Suprapubic skin (tissue), 4 donors: ENCODE data around the gene ACVR1. TPM values are rescaled to one million over a fixed set of nuclear protein-coding genes. Genes with fewer than 3 reads are reported as not detected.

Source experiments
- DNase-seq, 2 donors: peaks; one replicate each; pipeline ENCODE4 v3.0.0-alpha.2; 2019; ENCODE audit warnings: low spot score in 2 of 2
- H3K27ac ChIP-seq: fragments of 200-600 bp; sonication (generic); one replicate; pipeline ENCODE4 v1.5.1; 2019
- H3K27me3 ChIP-seq: fragments of 200-600 bp; sonication (generic); one replicate; pipeline ENCODE4 v1.5.1; 2019
- H3K36me3 ChIP-seq: fragments of 200-600 bp; sonication (generic); one replicate; pipeline ENCODE4 v1.5.1; 2019
- H3K4me1 ChIP-seq: fragments of 200-600 bp; sonication (generic); one replicate; pipeline ENCODE4 v1.5.1; 2019
- H3K4me3 ChIP-seq: fragments of 200-600 bp; sonication (generic); one replicate; pipeline ENCODE4 v1.5.1; 2019; ENCODE audit warnings: mild to moderate bottlenecking
- H3K9me3 ChIP-seq: fragments of 200-600 bp; sonication (generic); one replicate; pipeline ENCODE4 v1.5.1; 2019
- CTCF ChIP-seq, 2 donors: fragments of 200-600 bp in 1 of 2; fragments of 450-650 bp in 1 of 2; sonication (generic) in 1 of 2; IDR thresholded peaks; one replicate each; pipeline ENCODE4 v1.5.1; 2016 to 2019; ENCODE audit warnings: antibody characterized with exemption in 2 of 2, mild to moderate bottlenecking in 1 of 2, moderate library complexity in 1 of 2
- EP300 ChIP-seq: sonication (generic); formaldehyde crosslinking; IDR thresholded peaks from one replicate; pipeline ENCODE4 v1.6.1; 2017; ENCODE audit warnings: antibody characterized with exemption
- POLR2A ChIP-seq, 2 donors: fragments of 450-650 bp; IDR thresholded peaks; one replicate each; pipeline ENCODE4 v1.6.1; 2017; ENCODE audit warnings: antibody characterized with exemption in 2 of 2, mild to moderate bottlenecking in 2 of 2, moderate library complexity in 2 of 2
- POLR2AphosphoS5 ChIP-seq, 3 donors: sonication (generic); formaldehyde crosslinking; IDR thresholded peaks; one replicate each; pipeline ENCODE4 v1.6.1; 2017; ENCODE audit warnings: antibody characterized with exemption in 3 of 3
- WGBS: methylation state at CpG from one replicate; pipeline ENCODE4 v1.1.5; 2018; 5-methylcytosine and 5-hydroxymethylcytosine counted together
- total RNA-seq, 4 donors: library from RNA; depleted of rRNA; stranded (reverse); fragments of >200 nt; gene quantifications; one replicate each; pipeline ENCODE4 v1.1.0, GENCODE V29; 2016

The ACVR1 gene
- total RNA-seq, 4 donors from 2014 or later = 17.5 to 20.6 (median 18.5) TPM

DNA sequence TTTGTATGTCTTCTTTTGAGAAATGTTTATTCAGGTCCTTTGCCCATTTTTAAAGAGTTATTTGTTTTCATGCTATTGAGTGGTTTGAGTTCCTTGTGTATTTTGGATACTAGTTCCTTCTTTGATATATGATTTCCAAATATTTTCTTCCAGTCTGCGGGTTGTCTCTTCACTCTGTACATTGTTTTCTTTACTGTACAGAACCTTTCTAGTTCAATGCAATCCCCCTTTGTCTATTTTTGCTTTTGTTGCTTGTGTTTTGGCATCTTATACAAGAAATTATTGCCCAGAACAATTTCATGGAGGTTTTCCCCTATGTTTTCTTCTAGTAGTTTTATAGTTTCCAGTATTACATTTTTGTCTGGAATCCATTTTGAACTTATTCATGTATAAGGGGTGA, 185.0 kb downstream of the ACVR1 start:
- H3K4me3 ChIP-seq = no peak overlapping the region
- TF ChIP-seq POLR2A (IDR thresholded peaks at IDR 0.05) (no peak), CTCF (IDR thresholded peaks at IDR 0.05) (no peak), POLR2AphosphoS5 (IDR thresholded peaks at IDR 0.05) (no peak), EP300 (no peak)
- H3K9me3 ChIP-seq = no peaks in the 10 kb centered on the region
- no peak overlapping the region for H3K27ac ChIP-seq
- peaks cover 2% of the 10 kb centered on the region for H3K4me1 ChIP-seq
- no peak for DNase-seq
- no peaks in the 10 kb centered on the region for H3K36me3 ChIP-seq
- 74% methylated on average over 1 of the region's 1 CpG for WGBS
- no peaks in the 10 kb centered on the region for H3K27me3 ChIP-seq

Other genes starting within 250 kb of the ACVR1 start
- gene ACVR1C, start 247.5 kb downstream of the ACVR1 start, total RNA-seq = 1 to 10 TPM in 2 of 4 donors, under 1 TPM in 2; 0.44 to 1.9 (median 0.92) TPM
- not detected for gene UPP2, start 225.5 kb upstream of the ACVR1 start, total RNA-seq